H1 (cell line): ENCODE measurements around the gene EVC2.

Source experiments
- JUND ChIP-seq: IDR thresholded peaks from 2 replicates; pipeline ENCODE4 v1.6.1; 2011; ENCODE audit warnings: mild to moderate bottlenecking, improper control_type of control experiment, low read length
- POLR2A ChIP-seq, 2 experiments: IDR thresholded peaks; 1 replicate in 1 of 2; 2 replicates in 1 of 2; pipeline ENCODE4 v1.6.1; 2011; ENCODE audit warnings: low read depth in 2 of 2, low read length in 2 of 2, mild to moderate bottlenecking in 2 of 2; ENCODE audit errors: control extremely low read depth in 1 of 2
- RAD21 ChIP-seq, 2 experiments: IDR thresholded peaks in 1 of 2; conservative IDR thresholded peaks in 1 of 2; 2 replicates each; pipeline ENCODE4 v1.6.1; 2011; ENCODE audit warnings: low read depth in 2 of 2, low read length in 2 of 2, improper control_type of control experiment in 1 of 2, inconsistent platforms in 1 of 2, mild to moderate bottlenecking in 1 of 2, moderate library complexity in 1 of 2
- SP1 ChIP-seq: IDR thresholded peaks from 2 replicates; pipeline ENCODE4 v1.6.1; 2011; ENCODE audit warnings: low read depth, low read length
- SP2 ChIP-seq: IDR thresholded peaks from 2 replicates; pipeline ENCODE4 v1.6.1; 2012; ENCODE audit warnings: mild to moderate bottlenecking, low read length, inconsistent platforms
- YY1 ChIP-seq: IDR thresholded peaks from 2 replicates; pipeline ENCODE4 v1.6.1; 2011; ENCODE audit warnings: low read depth, mild to moderate bottlenecking, low read length

DNA sequence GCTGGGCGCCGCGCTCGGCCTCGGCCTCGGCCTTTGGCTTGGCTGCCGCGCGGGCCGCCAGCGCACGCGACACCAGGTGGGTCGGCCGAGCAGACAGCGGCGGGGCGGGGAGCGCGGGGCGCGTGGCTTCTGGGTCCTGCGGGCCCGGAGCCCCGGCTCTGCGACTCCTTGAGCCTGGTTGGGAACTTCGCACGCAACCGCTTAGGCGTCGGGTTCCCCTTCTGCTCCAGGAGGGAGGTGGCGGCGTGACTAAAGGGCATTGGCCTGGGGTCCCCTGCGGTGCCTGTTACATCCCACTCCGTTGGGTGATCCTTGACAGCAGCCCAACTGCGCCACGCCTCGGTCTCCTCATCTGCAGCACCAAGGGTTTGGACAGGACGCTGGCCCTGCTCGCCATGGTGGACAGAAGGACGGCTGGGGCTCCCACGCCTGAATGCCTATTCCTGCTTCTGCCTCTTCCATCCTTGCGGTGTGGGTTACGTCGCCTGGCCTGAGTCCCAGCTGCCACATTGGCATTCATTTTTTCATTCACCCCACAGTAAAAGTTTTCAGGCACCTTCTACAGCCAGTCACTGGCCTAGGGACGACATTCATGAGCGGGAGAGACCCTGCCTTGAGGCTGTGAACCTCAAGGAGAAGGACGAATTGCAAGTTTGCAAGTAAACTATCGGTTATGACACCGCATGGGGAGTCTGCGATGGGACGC, 3.3 kb upstream of the EVC2 start:
- TF ChIP-seq POLR2A (IDR thresholded peaks at IDR 0.05; ENCODE audit: control extremely low read depth in 1 of 2, low read depth in 2 of 2, low read length in 2 of 2), result no peak
- TF ChIP-seq JUND, result no peak
- TF ChIP-seq SP1, result no peak
- TF ChIP-seq RAD21 (IDR thresholded peaks at IDR 0.05 in 1 of 2, conservative IDR thresholded peaks at IDR 0.05 in 1 of 2; ENCODE audit: low read depth in 2 of 2, low read length in 2 of 2), result no peak
- TF ChIP-seq YY1, result no peak
- no peak for TF ChIP-seq SP2
